Pancreas (tissue), 10 donors: ENCODE measurements around the gene ARSG. TPM values are rescaled to one million over a fixed set of nuclear protein-coding genes. Genes with fewer than 3 reads are reported as not detected.
A peak's percentile ranks its signal among the peaks of the same experiment; 100 is the strongest.

Experiments used
- ATAC-seq, 4 donors: fragments of 200-7000 bp; cut with Tn5 transposase; one replicate each; pipeline versions ENCODE4 v1.8.0 to v1.9.1; 2020; ENCODE audit warnings: mild to moderate bottlenecking in 4 of 4, moderate library complexity in 4 of 4
- DNase-seq, 6 donors: peaks; one replicate each; pipeline ENCODE4 v3.0.0-alpha.2; 2020
- FAIRE-seq: peaks from 2 replicates; lab custom pipeline; 2012; peaks lifted over from hg19 to GRCh38; lab: Jason Lieb, UNC
- H3K27ac ChIP-seq, 4 donors: fragments of 200-600 bp; sonication (generic); 1 replicate in 3 of 4; 2 replicates in 1 of 4; pipeline versions ENCODE4 v1.5.0 to v1.8.0; 2020
- H3K27me3 ChIP-seq, 4 donors: fragments of 200-600 bp; one replicate each; pipeline ENCODE4 v1.8.0; 2021
- H3K36me3 ChIP-seq, 3 donors: fragments of 200-600 bp; sonication (generic) in 1 of 3; one replicate each; pipeline versions ENCODE4 v1.5.0 to v1.8.0; 2020 to 2021
- H3K4me1 ChIP-seq, 3 donors: fragments of 200-600 bp; one replicate each; pipeline ENCODE4 v1.8.0; 2021
- H3K4me3 ChIP-seq, 4 donors: fragments of 200-600 bp; sonication (generic) in 2 of 4; one replicate each; pipeline versions ENCODE4 v1.5.0 to v1.8.0; 2020 to 2021
- H3K9me3 ChIP-seq, 4 donors: fragments of 200-600 bp; one replicate each; pipeline ENCODE4 v1.8.0; 2021
- WGBS, 2 donors: extraction: QIAGEN DNeasy Blood & Tissue Kit; methylation state at CpG; one replicate each; pipeline ENCODE4 v1.1.7; 2013; 5-methylcytosine and 5-hydroxymethylcytosine counted together
- intact Hi-C, 3 donors: fragments of 100-400 bp; cut with DNase I; formaldehyde crosslinking; loops; one replicate each; pipeline versions ENCODE4 v1.11.1 to v1.14.2; 2022
- polyA plus RNA-seq, 2 donors: library from polyadenylated mRNA; stranded (reverse); fragments of 200-250 nt; gene quantifications; one replicate each; pipeline ENCODE4 v1.2.3, GENCODE V29; 2013
- total RNA-seq, 6 donors: library from RNA; stranded (reverse); fragmentation: NEBNext Ultra II Directional in 4 of 6; extraction: Animal tissue kit (Norgen Biotek cat#: 25700) in 4 of 6; gene quantifications; one replicate each; pipeline versions ENCODE4 v1.2.1 to v1.2.4, GENCODE V29; 2021 to 2023
- TF ChIP-seq, protein P1 (sequence below), 4 donors: fragments of 200-600 bp; sonication (generic) in 3 of 4; IDR thresholded peaks; one replicate each; pipeline versions ENCODE4 v1.5.0 to v1.8.0; 2021; ENCODE audit warnings: antibody characterized with exemption in 4 of 4
- donor health status: healthy with polysubstance abuse.
- donor health status: DM: no; HTN: no; CAD: no; lungs with moderate emphysema.
- donor health status: DM: no; HTN: no; CAD: no.
- donor health status: control.
- donor health status: control.
- donor health status: Bipolar disorder and iron deficiency.
- donor health status: DM: yes; HTN: yes; CAD: no.
- donor health status: DM: no; HTN: no; CAD: no.
- donor health status: DM: no; HTN: no; CAD: no.
- donor health status: DM: yes; HTN: yes; CAD: no.

The ARSG gene
- total and polyA plus RNA-seq, 8 donors = 0.46 to 2.5 (median 1.4) TPM

DNA sequence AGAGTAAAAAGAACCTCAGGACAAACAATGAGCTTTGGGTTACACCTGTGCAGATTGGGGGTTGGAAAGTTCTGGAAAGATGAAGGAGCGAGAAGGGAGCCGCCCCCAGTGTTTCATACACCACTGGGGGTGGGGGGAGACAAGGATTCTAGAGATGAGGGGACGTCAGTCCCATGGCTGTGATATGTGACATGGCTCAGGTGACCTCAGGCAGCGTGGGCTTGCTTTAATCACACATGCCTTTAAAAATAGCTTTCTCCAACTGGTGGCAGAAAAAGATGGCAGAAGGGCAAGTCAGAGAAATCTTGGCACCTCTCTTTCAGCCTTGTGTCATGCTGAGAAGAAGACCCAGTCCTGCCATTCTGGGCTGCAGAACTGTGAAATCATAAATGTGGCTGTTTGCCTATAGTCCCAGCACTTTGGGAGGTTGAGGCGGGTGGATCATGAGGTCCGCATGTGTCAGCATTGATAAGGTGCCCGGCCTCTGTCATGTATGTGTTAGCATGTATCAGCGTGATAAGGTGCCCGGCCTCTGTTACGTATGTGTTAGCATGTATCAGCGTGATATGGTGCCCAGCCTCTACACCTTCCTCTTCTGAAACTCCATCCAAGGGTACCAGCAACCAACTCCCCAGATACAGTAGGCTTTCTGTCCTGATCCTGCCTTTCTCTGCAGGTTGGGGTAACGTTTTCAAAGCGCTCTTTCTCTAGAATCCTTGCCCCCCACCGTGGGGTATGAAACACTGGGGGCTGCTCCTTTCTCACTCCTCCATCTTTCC lies 141.0 kb downstream of the ARSG start:
- TF ChIP-seq, protein P1, sequence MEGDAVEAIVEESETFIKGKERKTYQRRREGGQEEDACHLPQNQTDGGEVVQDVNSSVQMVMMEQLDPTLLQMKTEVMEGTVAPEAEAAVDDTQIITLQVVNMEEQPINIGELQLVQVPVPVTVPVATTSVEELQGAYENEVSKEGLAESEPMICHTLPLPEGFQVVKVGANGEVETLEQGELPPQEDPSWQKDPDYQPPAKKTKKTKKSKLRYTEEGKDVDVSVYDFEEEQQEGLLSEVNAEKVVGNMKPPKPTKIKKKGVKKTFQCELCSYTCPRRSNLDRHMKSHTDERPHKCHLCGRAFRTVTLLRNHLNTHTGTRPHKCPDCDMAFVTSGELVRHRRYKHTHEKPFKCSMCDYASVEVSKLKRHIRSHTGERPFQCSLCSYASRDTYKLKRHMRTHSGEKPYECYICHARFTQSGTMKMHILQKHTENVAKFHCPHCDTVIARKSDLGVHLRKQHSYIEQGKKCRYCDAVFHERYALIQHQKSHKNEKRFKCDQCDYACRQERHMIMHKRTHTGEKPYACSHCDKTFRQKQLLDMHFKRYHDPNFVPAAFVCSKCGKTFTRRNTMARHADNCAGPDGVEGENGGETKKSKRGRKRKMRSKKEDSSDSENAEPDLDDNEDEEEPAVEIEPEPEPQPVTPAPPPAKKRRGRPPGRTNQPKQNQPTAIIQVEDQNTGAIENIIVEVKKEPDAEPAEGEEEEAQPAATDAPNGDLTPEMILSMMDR (IDR thresholded peaks at IDR 0.05) = no peak
- H3K27ac ChIP-seq = no peak overlapping the region
- no peaks in the 10 kb centered on the region for H3K9me3 ChIP-seq
- ATAC-seq (no peak), FAIRE-seq (no peak), DNase-seq (peak in 1 of 6 donors; percentile 31)
- intact Hi-C loops = no loop called here
- WGBS, 2 donors = 90 to 94% methylated on average over 14 of the region's 14 CpGs
- H3K4me3 ChIP-seq = no peak overlapping the region
- H3K36me3 ChIP-seq = peaks cover 7 to 50% (median 16%) of the 10 kb centered on the region in 3 donors
- H3K4me1 ChIP-seq = peaks cover 0 to 2% (median 1%) of the 10 kb centered on the region in 3 donors
- H3K27me3 ChIP-seq = no peaks in the 10 kb centered on the region

GRCh38 chr17:68433211-68433610 lies 141.9 kb downstream of the ARSG start:
- Histone ChIP-seq H3K27ac (no peak overlapping the region), H3K4me3 (no peak overlapping the region), H3K4me1 (peaks cover 0 to 11% (median 7%) of the 10 kb centered on the region in 3 donors), H3K9me3 (no peaks in the 10 kb centered on the region), H3K27me3 (no peaks in the 10 kb centered on the region), H3K36me3 (peaks cover 7 to 50% (median 16%) of the 10 kb centered on the region in 3 donors)
- no peak for ATAC-seq
- no peak for FAIRE-seq
- TF ChIP-seq, protein P1 (IDR thresholded peaks at IDR 0.05) = no peak
- 90 to 94% methylated on average over 9 of the region's 9 CpGs for WGBS, 2 donors
- no peak for DNase-seq
- intact Hi-C loops = no loop called here

DNA sequence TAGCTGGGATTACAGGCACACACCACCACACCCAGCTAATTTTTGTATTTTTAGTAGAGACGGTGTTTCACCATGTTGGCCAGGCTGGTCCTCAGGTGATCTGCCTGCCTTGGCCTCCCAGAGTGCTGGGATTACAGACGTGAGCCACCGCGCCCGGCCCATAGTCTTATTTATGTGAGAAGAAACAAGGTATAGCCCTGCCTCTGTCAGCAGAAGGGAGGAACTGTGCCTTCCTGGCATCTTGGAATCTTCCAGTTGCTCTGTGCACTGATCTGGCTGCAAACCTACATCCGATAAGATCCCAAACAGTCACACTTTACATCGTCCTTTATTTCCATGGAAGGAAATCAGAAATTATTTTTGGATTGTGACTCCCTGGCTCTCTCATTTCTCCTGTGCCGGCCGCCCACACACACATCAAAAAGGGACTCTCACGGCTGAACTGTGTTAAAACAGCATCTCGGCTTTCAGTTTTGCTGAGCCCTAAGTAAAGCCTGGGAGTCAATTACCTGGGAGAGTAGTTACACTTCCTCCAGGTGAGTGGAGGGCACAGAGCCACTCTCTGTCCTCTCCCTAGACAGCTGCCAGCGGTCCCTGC lies 142.7 kb downstream of the ARSG start:
- TF ChIP-seq, protein P1 (IDR thresholded peaks at IDR 0.05) = no peak
- WGBS, 2 donors = 86 to 91% methylated on average over 12 of the region's 12 CpGs
- H3K36me3 ChIP-seq = peaks cover 7 to 50% (median 9%) of the 10 kb centered on the region in 3 donors

DNA sequence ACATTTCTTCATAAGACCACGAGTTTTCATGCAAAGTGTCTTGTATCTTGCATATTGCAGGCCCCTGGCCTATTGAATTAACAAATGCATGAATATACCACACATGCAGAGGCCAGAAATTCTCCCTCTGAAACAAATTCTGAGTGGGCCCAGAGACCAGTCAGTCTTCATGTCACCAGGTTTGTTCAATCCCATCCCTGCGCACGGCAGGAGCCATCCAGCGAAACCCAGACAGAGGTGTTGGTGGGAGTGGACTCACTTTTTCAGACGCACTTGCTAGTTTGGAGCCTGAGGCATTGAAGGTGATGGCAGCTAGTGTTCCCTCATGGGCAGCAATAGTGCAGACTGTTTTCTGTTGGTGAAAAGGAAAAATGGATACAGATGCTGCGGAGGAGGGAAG lies 144.1 kb downstream of the ARSG start:
- Histone ChIP-seq H3K36me3 (peaks cover 7 to 44% (median 8%) of the 10 kb centered on the region in 3 donors), H3K9me3 (no peaks in the 10 kb centered on the region), H3K27me3 (no peaks in the 10 kb centered on the region), H3K4me3 (no peak overlapping the region), H3K27ac (no peak overlapping the region), H3K4me1 (peaks cover 0 to 13% (median 7%) of the 10 kb centered on the region in 3 donors)
- intact Hi-C loops = no loop called here
- ATAC-seq (no peak), FAIRE-seq (no peak), DNase-seq (no peak)
- TF ChIP-seq, protein P1 (IDR thresholded peaks at IDR 0.05) = no peak
- WGBS, 2 donors = 94 to 97% methylated on average over 6 of the region's 6 CpGs

More for the DNA sequence above, 142.7 kb downstream of the ARSG start:
- ATAC-seq = peak in 1 of 4 donors; percentile 12
- Histone ChIP-seq H3K27ac (no peak overlapping the region), H3K4me1 (peaks cover 0 to 13% (median 7%) of the 10 kb centered on the region in 3 donors), H3K9me3 (no peaks in the 10 kb centered on the region), H3K4me3 (no peak overlapping the region), H3K27me3 (no peaks in the 10 kb centered on the region)
- intact Hi-C loops = no loop called here
- FAIRE-seq = no peak
- peak in 1 of 6 donors; percentile 39 for DNase-seq
